Stomach smooth muscle (tissue), 2 donors: ENCODE results near the gene FBXL7.

Experiments
- H3K27ac ChIP-seq: one replicate; pipeline ENCODE4 v1.7.0; 2013; ENCODE audit warnings: mild to moderate bottlenecking, low read length, inconsistent platforms
- H3K27me3 ChIP-seq, 2 donors: one replicate each; pipeline ENCODE4 v1.7.0; 2013; ENCODE audit warnings: low read length in 2 of 2; ENCODE audit not compliant: insufficient read depth in 2 of 2, control insufficient read depth in 1 of 2
- H3K36me3 ChIP-seq, 2 donors: one replicate each; pipeline ENCODE4 v1.7.0; 2013; ENCODE audit warnings: low read length in 2 of 2; ENCODE audit not compliant: control insufficient read depth in 2 of 2, insufficient read depth in 2 of 2
- H3K4me1 ChIP-seq: one replicate; pipeline ENCODE4 v1.7.0; 2013; ENCODE audit warnings: low read length; ENCODE audit not compliant: control insufficient read depth, insufficient read depth
- H3K4me3 ChIP-seq, 2 donors: one replicate each; pipeline ENCODE4 v1.7.0; 2013; ENCODE audit warnings: low read length in 2 of 2
- H3K9ac ChIP-seq, 2 donors: one replicate each; pipeline ENCODE4 v1.7.0; 2013; ENCODE audit warnings: low read length in 2 of 2, mild to moderate bottlenecking in 1 of 2
- H3K9me3 ChIP-seq, 2 donors: one replicate each; pipeline ENCODE4 v1.7.0; 2013; ENCODE audit warnings: low read length in 2 of 2; ENCODE audit not compliant: control insufficient read depth in 2 of 2
- donor health status: healthy.
- donor health status: Pancreatic carcinoma.

FBXL7 gene

GRCh38 chr5:15983392-15983791 is 483.4 kb downstream of the FBXL7 start:
- H3K27me3 ChIP-seq = no peaks in the 10 kb centered on the region
- no peak overlapping the region for H3K4me3 ChIP-seq
- no peak overlapping the region for H3K27ac ChIP-seq
- H3K9me3 ChIP-seq = no peaks in the 10 kb centered on the region
- no peak overlapping the region for H3K9ac ChIP-seq
- no peaks in the 10 kb centered on the region for H3K4me1 ChIP-seq
- no peaks in the 10 kb centered on the region for H3K36me3 ChIP-seq
